ENCODE measurements around the gene TRERF1. TPM values are rescaled to one million over a fixed set of nuclear protein-coding genes. Genes with fewer than 3 reads are reported as not detected.
A peak's percentile ranks its signal among the peaks of the same experiment; 100 is the strongest.

The TRERF1 gene
- total RNA-seq, 6 experiments from 2014 or later: 0.29 to 1.2 (median 0.60) TPM

DNA sequence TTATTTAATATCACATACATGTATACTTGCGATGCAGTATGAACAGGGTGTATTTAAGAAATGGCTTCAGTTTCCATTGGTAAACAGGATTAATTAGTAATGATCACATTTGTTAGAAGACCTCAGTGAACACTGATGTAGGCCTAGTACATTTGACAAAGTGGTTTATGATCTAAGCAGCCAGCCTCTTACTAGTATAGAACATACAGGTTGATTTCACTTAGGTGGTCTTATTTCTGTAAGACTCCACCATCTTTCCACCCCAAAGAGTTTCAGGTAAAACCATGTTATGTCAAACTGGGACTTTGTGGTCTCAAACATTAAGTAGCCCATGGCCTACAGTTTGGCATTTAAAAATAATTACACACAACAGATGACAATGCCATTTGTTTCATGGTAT is 213.9 kb downstream of the TRERF1 start:
- Histone ChIP-seq H3K36me3 (no peaks in the 10 kb centered on the region), H3K27ac (no peak overlapping the region), H3K9me3 (no peaks in the 10 kb centered on the region), H3K4me3 (no peak overlapping the region), H3K27me3 (no peaks in the 10 kb centered on the region), H3K4me1 (no peaks in the 10 kb centered on the region)
- intact Hi-C loops (cut with DNase I): no loop called here
- TF ChIP-seq, protein P1, sequence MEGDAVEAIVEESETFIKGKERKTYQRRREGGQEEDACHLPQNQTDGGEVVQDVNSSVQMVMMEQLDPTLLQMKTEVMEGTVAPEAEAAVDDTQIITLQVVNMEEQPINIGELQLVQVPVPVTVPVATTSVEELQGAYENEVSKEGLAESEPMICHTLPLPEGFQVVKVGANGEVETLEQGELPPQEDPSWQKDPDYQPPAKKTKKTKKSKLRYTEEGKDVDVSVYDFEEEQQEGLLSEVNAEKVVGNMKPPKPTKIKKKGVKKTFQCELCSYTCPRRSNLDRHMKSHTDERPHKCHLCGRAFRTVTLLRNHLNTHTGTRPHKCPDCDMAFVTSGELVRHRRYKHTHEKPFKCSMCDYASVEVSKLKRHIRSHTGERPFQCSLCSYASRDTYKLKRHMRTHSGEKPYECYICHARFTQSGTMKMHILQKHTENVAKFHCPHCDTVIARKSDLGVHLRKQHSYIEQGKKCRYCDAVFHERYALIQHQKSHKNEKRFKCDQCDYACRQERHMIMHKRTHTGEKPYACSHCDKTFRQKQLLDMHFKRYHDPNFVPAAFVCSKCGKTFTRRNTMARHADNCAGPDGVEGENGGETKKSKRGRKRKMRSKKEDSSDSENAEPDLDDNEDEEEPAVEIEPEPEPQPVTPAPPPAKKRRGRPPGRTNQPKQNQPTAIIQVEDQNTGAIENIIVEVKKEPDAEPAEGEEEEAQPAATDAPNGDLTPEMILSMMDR (IDR thresholded peaks at IDR 0.05): no peak
- TF ChIP-seq POLR2A (IDR thresholded peaks at IDR 0.05): no peak
- ATAC-seq (no peak), DNase-seq (no peak)
- no CpG with 5 or more reads among the region's 1 CpG for WGBS (ENCODE audit: insufficient coverage, low coverage, low lambda C conversion rate, missing lambda C conversion rate)

DNA sequence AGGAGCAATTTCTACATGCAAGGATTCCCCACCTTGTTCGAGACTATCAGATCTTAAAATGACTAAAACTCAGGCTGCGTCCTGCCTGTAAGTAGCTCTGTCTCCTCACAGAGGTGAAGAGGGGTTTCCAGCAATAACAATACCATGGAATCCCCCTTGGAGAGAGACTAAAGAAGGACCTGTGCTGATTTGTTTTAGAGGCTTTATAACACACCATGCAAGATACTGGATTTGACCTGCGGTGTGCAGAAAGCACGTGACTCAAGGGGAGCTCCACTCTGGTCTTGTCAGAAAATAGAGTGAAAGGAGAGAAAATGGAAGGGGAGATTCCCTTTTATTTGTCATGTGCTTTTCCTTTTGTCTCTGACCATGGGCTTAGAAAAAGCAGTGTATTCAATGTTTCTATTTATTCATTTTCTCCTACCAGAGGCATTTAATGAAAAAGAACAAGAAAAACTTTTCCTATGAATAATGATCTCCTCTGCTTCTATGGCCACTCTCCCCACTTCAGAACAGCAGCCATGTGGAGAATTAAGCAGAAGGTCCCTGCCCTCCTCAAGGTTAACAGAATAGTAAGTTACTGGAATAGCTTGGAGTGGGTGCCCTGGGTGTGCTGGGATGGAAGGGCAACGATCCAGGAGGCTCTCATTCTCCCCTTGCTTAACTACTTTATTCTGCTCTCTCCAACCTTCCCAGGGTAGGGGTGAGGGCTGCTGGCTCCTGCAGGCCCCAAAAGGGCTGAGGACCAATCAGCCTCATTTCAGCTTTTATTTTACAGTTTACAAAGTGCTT is 214.8 kb downstream of the TRERF1 start:
- DNase-seq (no peak), ATAC-seq (no peak)
- 79% methylated on average over 5 of the region's 5 CpGs for WGBS (ENCODE audit: insufficient coverage, low coverage, low lambda C conversion rate, missing lambda C conversion rate)
- no peak overlapping the region for H3K27ac ChIP-seq
- no peaks in the 10 kb centered on the region for H3K27me3 ChIP-seq
- H3K4me1 ChIP-seq: no peaks in the 10 kb centered on the region
- H3K36me3 ChIP-seq: no peaks in the 10 kb centered on the region
- intact Hi-C loops (cut with DNase I): no loop called here
- no peaks in the 10 kb centered on the region for H3K9me3 ChIP-seq
- no peak overlapping the region for H3K4me3 ChIP-seq
- TF ChIP-seq POLR2A (IDR thresholded peaks at IDR 0.05): no peak
- TF ChIP-seq, protein P1 (IDR thresholded peaks at IDR 0.05): no peak

DNA sequence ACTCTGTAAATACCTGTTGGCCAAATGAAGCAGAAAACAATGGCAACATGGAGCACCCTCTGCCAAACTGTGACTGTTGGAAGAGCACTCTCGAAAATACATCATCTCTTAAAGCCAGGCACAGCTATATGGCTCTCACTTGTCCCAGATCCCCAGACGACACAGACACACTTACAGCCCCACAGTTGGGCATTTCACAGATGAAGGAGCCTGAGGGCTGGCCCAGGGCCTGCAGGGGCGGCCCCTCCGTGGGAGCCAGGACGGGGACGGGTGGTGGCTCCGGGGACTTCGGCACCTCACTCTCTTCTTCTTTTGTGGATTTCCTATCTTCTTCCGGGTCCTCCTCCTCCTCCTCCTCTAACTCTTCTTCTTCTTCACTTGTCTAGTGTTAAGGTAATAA is 215.7 kb downstream of the TRERF1 start:
- no CpG with 5 or more reads among the region's 9 CpGs for WGBS (ENCODE audit: insufficient coverage, low coverage, low lambda C conversion rate, missing lambda C conversion rate)
- Histone ChIP-seq H3K27ac (no peak overlapping the region), H3K9me3 (no peaks in the 10 kb centered on the region), H3K4me3 (no peak overlapping the region), H3K4me1 (no peaks in the 10 kb centered on the region), H3K36me3 (no peaks in the 10 kb centered on the region), H3K27me3 (no peaks in the 10 kb centered on the region)
- TF ChIP-seq, protein P1 (IDR thresholded peaks at IDR 0.05): no peak
- TF ChIP-seq POLR2A (IDR thresholded peaks at IDR 0.05): no peak
- DNase-seq (peak in 1 of 3 donors; percentile 30), ATAC-seq (no peak)
- intact Hi-C loops (cut with DNase I): no loop called here

DNA sequence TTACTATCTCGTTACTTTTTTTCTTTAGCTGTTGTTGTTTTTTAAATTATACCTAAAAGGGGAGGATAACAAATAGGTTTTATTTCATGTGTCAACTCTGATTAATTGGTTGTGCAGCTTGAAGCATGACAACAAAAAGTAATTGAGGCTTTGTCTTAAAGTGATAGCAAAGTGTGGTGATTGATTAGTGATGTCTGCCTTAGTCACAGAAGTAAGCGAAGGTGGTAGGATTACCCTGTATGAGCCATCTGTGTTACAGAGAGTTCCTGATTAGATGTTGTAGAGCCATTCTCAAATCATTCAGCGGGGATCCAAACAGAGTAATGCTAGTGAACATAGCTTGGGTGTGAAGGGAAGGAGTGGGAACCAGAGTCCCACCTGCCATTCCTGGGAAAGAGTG is 219.7 kb downstream of the TRERF1 start:
- WGBS (ENCODE audit: insufficient coverage, low coverage, low lambda C conversion rate, missing lambda C conversion rate): 88% methylated on average over 3 of the region's 3 CpGs
- Histone ChIP-seq H3K27me3 (no peaks in the 10 kb centered on the region), H3K36me3 (no peaks in the 10 kb centered on the region), H3K4me1 (peaks cover 0 to 2% (median 0%) of the 10 kb centered on the region in 4 donors), H3K27ac (no peak overlapping the region), H3K9me3 (no peaks in the 10 kb centered on the region), H3K4me3 (no peak overlapping the region)
- intact Hi-C loops (cut with DNase I): no loop called here
- TF ChIP-seq, protein P1 (IDR thresholded peaks at IDR 0.05): no peak
- no peak for TF ChIP-seq POLR2A (IDR thresholded peaks at IDR 0.05)
- DNase-seq (no peak), ATAC-seq (no peak)
